Activated CD4-positive, alpha-beta T cell treated with anti-CD3 and anti-CD28 coated beads for 24 hours (primary cell): ENCODE measurements around the gene NDUFA13.
A peak's percentile ranks its signal among the peaks of the same experiment; 100 is the strongest.

ENCODE experiments used
- DNase-seq, 2 donors: peaks; one replicate each; pipeline ENCODE4 v3.0.0-alpha.2; 2020; ENCODE audit warnings: low read depth in 2 of 2

The NDUFA13 gene

GRCh38 chr19:19489804-19490204 lies 26.2 kb upstream of the NDUFA13 start:
- DNase-seq = no peak

- DNase-seq = peak; percentile 69 to 75
Observed at GRCh38 chr19:19490214-19490968, 25.6 kb upstream of the NDUFA13 start.

- no peak for DNase-seq
Observed at GRCh38 chr19:19491321-19492025, 24.6 kb upstream of the NDUFA13 start.

- DNase-seq = no peak
Observed at GRCh38 chr19:19492026-19492610, 23.9 kb upstream of the NDUFA13 start.

GRCh38 chr19:19493841-19494546 lies 22.0 kb upstream of the NDUFA13 start:
- no peak for DNase-seq

GRCh38 chr19:19495614-19496603 lies 20.1 kb upstream of the NDUFA13 start:
- DNase-seq = no peak

- no peak for DNase-seq
Observed at GRCh38 chr19:19498255-19498991, 17.6 kb upstream of the NDUFA13 start.

- no peak for DNase-seq
Observed at GRCh38 chr19:19499272-19499995, 16.6 kb upstream of the NDUFA13 start.

GRCh38 chr19:19500975-19501644 lies 14.9 kb upstream of the NDUFA13 start:
- no peak for DNase-seq

GRCh38 chr19:19501798-19502197 lies 14.2 kb upstream of the NDUFA13 start:
- DNase-seq = no peak

- no peak for DNase-seq
Observed at GRCh38 chr19:19502281-19502680, 13.7 kb upstream of the NDUFA13 start.

- DNase-seq = no peak
Observed at GRCh38 chr19:19502808-19503602, 13.0 kb upstream of the NDUFA13 start.

- DNase-seq = no peak
Observed at GRCh38 chr19:19504754-19505668, 11.0 kb upstream of the NDUFA13 start.

GRCh38 chr19:19505669-19506326 lies 10.2 kb upstream of the NDUFA13 start:
- DNase-seq = no peak

- DNase-seq = no peak
Observed at GRCh38 chr19:19506592-19506991, 9.4 kb upstream of the NDUFA13 start.

- DNase-seq = no peak
Observed at GRCh38 chr19:19507354-19507753, 8.7 kb upstream of the NDUFA13 start.

- no peak for DNase-seq
Observed at GRCh38 chr19:19508217-19508616, 7.8 kb upstream of the NDUFA13 start.
